Calu3 (cell line): ENCODE data around the gene S1PR1. TPM values are rescaled to one million over a fixed set of nuclear protein-coding genes. Genes with fewer than 3 reads are reported as not detected.
"Not testable (repeated sequence)": the region's sequence is repeated elsewhere in the genome, so short reads cannot be mapped to it uniquely, and the experiment has no call there.

Experiments
- BruUV-seq: library from RNA; stranded (reverse); fragments of 400-500 nt; replicated peaks from 2 replicates; lab custom pipeline; 2021; lab: Mats Ljungman, UMichigan
- CTCF ChIA-PET: fragments of 300-600 bp; sonication (Branson Sonifier 250); formaldehyde crosslinking; loops from one replicate; lab custom pipeline; 2022; ENCODE audit warnings: antibody characterized with exemption; lab: Charles Lee
- DNase-seq: peaks from one replicate; pipeline ENCODE4 v3.0.0; 2022
- H3K27ac Mint-ChIP-seq: one replicate; pipeline ENCODE4 v1.8.0; 2022; ENCODE audit warnings: mixed read lengths; ENCODE audit not compliant: unreplicated experiment
- H3K27me3 Mint-ChIP-seq: one replicate; pipeline ENCODE4 v1.8.0; 2022; ENCODE audit warnings: mixed read lengths; ENCODE audit not compliant: unreplicated experiment
- H3K36me3 Mint-ChIP-seq: one replicate; pipeline ENCODE4 v1.8.0; 2022; ENCODE audit warnings: mild to moderate bottlenecking, moderate library complexity, mixed read lengths; ENCODE audit not compliant: insufficient read depth, unreplicated experiment
- H3K4me1 Mint-ChIP-seq: one replicate; pipeline ENCODE4 v1.8.0; 2022; ENCODE audit warnings: mild to moderate bottlenecking, low read depth, mixed read lengths; ENCODE audit not compliant: unreplicated experiment
- H3K4me3 Mint-ChIP-seq: one replicate; pipeline ENCODE4 v1.8.0; 2022; ENCODE audit warnings: mild to moderate bottlenecking, low read depth, moderate library complexity, mixed read lengths; ENCODE audit not compliant: unreplicated experiment
- H3K9me3 Mint-ChIP-seq: one replicate; pipeline ENCODE4 v1.8.0; 2022; ENCODE audit warnings: low read depth, mixed read lengths; ENCODE audit not compliant: unreplicated experiment
- CTCF ChIP-seq: fragments of 200-600 bp; IDR thresholded peaks from one replicate; pipeline ENCODE4 v1.8.0; 2022; ENCODE audit warnings: antibody characterized with exemption; ENCODE audit not compliant: unreplicated experiment
- intact Hi-C: fragments of 100-400 bp; cut with micrococcal nuclease; formaldehyde crosslinking; loops from one replicate; pipeline ENCODE4 v1.10.0; 2022; ENCODE audit not compliant: unreplicated experiment
- total RNA-seq: library from RNA; stranded (reverse); gene quantifications from 2 replicates; pipeline ENCODE4 v1.2.3, GENCODE V29; 2022

Gene S1PR1
- total RNA-seq, 1 experiment from 2014 or later = not detected

- TF ChIP-seq CTCF = no peak
- Mint-ChIP-seq H3K4me1 (no peaks in the 10 kb centered on the region), H3K9me3 (no peaks in the 10 kb centered on the region), H3K4me3 (no peak overlapping the region), H3K36me3 (no peaks in the 10 kb centered on the region), H3K27me3 (peaks cover 33% of the 10 kb centered on the region), H3K27ac (no peak overlapping the region)
- CTCF ChIA-PET = no interaction called here
- DNase-seq = no peak
- no TSS peak for BruUV-seq
- intact Hi-C loops = no loop called here
Observed at GRCh38 chr1:101228424-101229134, 8.2 kb upstream of the S1PR1 start.

- H3K4me3 Mint-ChIP-seq, H3K27ac Mint-ChIP-seq, DNase-seq, BruUV-seq, H3K9me3 Mint-ChIP-seq, CTCF ChIA-PET, intact Hi-C loops: not testable (repeated sequence)
- Mint-ChIP-seq H3K4me1 (peaks cover 17% of the 10 kb centered on the region), H3K36me3 (peaks cover 19% of the 10 kb centered on the region), H3K27me3 (peaks cover 55% of the 10 kb centered on the region)
Observed at GRCh38 chr1:101232182-101232581, 4.6 kb upstream of the S1PR1 start.

GRCh38 chr1:101233495-101233894 lies 3.3 kb upstream of the S1PR1 start:
- H3K27ac Mint-ChIP-seq = no peak overlapping the region
- no peak for DNase-seq
- no peak overlapping the region for H3K4me3 Mint-ChIP-seq
- H3K27me3 Mint-ChIP-seq = peaks cover 68% of the 10 kb centered on the region
- H3K4me1 Mint-ChIP-seq = peaks cover 21% of the 10 kb centered on the region
- CTCF ChIA-PET = no interaction called here
- peaks cover 19% of the 10 kb centered on the region for H3K36me3 Mint-ChIP-seq
- intact Hi-C loops = no loop called here
- no peak for TF ChIP-seq CTCF
- no TSS peak for BruUV-seq
- H3K9me3 Mint-ChIP-seq = no peaks in the 10 kb centered on the region

- no TSS peak for BruUV-seq
- CTCF ChIA-PET = interaction anchor here (0.6 to 0.7 kb wide), 2 partner anchors 12 to 1568 kb away, joined by 3 to 4 read pairs; no protein-coding TSS in a partner anchor
- peaks cover 21% of the 10 kb centered on the region for H3K4me1 Mint-ChIP-seq
- intact Hi-C loops = loop anchor here (5.0 kb wide), 1 partner anchor 233 kb away; no protein-coding TSS in a partner anchor
- peaks cover 19% of the 10 kb centered on the region for H3K36me3 Mint-ChIP-seq
- DNase-seq = no peak
- peak overlapping the region; percentile 68 for H3K4me3 Mint-ChIP-seq
- H3K9me3 Mint-ChIP-seq = no peaks in the 10 kb centered on the region
- peaks cover 78% of the 10 kb centered on the region for H3K27me3 Mint-ChIP-seq
- no peak for TF ChIP-seq CTCF
- H3K27ac Mint-ChIP-seq = no peak overlapping the region
Observed at GRCh38 chr1:101235216-101235695, 1.6 kb upstream of the S1PR1 start.
